Amniotic stem cell (primary cell): ENCODE results near the gene ZNF408.
"Not testable (repeated sequence)": the region's sequence is repeated elsewhere in the genome, so short reads cannot be mapped to it uniquely, and the experiment has no call there.

ENCODE experiments used
- DNase-seq: peaks from one replicate; lab custom pipeline; 2025; lab: John Stamatoyannopoulos, UW

Gene ZNF408

DNA sequence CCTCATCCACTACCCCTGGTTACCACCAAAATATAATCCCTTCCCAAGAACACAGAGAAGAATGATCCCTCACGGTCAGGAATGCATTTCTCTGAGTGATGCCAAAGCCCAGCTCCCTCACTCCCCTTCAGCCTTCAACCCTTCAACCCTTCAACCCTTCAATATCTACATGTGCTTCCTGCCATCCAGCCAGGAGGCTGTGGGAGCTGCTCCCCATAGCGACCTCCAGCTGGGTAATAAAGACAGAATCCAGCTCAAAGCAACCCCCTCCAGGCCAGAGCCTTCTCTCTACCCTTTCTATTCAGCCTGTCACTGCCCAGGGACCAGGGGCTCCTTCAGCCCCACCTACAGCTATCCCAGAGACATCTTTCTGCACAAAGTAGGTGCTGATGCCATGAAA lies 3.1 kb upstream of the ZNF408 start:
- no peak for DNase-seq

DNA sequence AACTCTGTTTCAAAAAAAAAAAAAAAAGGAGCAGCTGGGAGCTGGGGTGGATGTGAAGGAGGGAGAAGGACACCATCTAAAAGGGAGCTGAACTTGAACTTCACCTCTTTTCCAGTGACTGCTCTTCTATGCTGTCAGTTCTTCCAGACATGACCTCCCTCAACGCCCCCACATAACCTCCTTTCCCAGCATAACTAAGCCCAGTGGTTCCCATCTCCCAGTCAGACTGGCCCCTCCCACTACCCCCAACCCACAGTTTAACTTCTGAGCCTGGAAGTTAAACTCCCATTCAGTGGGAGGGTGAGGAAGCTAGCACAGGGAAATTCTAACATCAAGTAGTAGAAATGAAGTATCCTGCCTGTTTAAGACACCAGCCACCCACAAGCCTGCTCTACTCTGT lies 2.2 kb upstream of the ZNF408 start:
- no peak for DNase-seq

GRCh38 chr11:46701078-46701654 lies 335 bp downstream of the ZNF408 start:
- no peak for DNase-seq

DNA sequence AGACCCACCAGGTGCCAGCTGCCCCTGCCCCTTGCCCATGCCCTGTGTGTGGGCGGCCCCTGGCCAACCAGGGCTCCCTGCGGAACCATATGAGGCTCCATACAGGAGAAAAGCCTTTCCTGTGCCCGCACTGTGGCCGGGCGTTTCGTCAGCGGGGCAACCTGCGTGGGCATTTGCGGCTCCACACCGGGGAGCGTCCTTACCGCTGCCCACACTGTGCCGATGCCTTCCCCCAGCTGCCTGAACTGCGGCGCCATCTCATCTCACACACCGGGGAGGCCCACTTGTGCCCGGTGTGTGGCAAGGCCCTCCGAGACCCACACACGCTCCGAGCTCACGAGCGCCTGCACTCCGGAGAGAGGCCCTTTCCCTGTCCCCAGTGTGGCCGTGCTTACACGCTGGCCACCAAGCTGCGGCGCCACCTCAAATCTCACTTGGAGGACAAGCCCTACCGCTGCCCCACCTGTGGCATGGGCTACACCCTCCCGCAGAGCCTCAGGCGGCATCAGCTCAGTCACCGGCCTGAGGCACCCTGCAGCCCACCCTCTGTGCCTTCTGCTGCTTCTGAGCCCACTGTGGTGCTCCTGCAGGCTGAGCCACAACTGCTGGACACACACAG lies 4.3 kb downstream of the ZNF408 start:
- DNase-seq = no peak

- DNase-seq = no peak
These were observed 6.1 kb downstream of the ZNF408 start for GRCh38 chr11:46706886-46707285.

DNA sequence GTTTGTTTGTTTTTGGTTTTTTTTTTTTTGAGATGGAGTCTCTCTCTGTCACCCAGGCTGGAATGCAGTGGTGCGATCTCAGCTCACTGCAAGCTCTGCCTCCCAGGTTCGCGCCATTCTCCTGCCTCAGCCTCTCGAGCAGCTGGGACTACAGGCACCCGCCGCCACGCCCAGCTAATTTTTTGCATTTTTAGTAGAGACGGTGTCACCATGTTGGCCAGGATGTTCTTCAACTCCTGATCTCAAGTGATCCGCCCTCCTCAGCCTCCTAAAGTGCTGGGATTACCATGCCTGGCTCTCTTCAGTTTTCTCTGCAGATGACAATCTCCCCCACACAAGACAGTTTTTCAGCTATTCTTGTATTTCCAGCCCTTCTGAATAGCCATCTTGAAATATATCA lies 8.5 kb downstream of the ZNF408 start:
- DNase-seq = not testable (repeated sequence)

GRCh38 chr11:46710821-46711269 lies 10.0 kb downstream of the ZNF408 start:
- peak; percentile 70 for DNase-seq

DNA sequence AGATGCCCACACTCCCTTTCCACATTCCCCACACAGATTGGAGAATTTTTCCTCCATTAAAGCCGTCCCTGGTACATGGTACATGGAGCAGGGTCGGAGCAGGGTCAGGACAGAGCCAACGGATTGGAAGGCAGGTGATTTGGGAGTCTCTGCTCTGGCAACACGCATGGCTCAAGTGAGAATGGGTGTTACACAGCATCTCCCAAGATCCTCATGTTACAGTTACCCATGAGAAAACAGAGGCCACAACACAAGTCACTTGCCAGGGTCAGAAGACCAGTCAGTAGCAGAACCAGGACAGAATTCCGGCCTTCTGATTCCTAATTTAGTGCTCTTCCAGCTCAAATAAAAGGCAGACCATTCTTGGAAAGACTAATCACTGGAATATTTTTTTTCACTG lies 10.5 kb downstream of the ZNF408 start:
- no peak for DNase-seq

DNA sequence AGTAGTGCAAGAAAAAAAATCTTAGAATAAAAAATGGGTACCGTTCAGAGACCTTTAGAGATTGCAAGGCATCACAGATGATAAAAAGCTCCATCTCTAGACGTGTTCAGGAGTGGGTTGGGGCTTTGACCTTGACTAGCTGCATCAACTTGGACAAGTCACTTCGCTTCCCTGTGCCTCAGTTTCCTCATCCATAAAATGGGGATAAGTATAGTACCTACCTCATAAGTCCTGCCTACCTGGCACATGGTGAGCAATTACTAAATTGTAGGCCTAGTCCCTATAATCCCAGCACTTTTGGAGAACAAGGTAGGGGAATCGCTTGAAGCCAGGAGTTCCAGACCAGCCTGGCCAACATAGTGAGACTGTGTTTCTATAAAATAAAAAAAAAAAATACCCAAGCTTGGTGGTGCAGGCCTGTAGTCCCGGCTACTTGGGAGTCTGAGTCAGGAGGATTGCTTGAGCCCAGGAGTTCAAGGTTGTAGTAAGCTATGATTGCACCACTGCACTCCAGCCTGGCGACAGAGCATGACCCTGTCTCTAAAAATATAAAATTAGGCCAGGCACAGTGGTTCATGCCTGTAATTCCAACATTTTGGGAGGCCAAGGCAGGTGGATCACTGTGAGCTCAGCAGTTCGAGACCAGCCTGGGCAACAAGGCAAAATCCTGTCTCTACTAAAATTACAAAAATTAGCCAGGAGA lies 12.2 kb downstream of the ZNF408 start:
- no peak for DNase-seq

- not testable (repeated sequence) for DNase-seq
These were observed 17.0 kb downstream of the ZNF408 start for GRCh38 chr11:46717825-46718154.

DNA sequence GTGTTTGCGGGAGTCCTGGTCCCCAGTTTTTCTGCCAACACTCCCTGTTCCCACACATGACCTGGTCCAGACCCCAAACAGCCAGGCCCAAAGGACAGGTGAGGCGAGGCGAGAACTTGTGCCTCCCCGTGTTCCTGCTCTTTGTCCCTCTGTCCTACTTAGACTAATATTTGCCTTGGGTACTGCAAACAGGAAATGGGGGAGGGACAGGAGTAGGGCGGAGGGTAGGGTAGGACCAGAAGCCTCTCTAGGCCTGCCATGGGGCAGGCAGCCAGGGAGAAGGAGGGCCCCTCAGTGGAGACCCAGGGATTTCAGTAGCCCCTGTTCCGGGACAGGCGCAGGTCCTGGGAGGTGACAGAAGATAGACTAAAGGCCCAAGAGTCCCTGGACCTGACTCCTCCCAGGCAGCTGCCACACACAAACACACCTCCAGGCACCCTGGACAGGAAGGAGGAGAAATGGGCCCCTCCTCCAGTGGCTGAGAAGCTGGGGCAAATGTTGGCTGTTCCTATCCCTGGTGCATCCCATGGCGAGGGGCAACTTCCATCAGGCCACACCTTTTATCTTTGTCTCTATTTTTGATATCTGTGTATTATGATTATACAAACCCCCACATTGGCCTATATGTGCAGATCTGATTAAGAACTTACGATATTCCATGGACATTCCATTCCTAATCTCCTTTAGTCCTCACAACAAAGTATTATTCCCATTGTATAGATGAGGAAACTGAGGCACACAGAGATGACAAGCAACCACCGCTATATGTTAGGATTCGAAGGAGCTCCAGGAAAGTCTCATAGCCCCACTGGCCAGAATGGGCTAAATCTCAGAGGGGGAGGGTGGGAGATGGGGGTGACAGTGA lies 17.6 kb downstream of the ZNF408 start:
- DNase-seq = no peak

DNA sequence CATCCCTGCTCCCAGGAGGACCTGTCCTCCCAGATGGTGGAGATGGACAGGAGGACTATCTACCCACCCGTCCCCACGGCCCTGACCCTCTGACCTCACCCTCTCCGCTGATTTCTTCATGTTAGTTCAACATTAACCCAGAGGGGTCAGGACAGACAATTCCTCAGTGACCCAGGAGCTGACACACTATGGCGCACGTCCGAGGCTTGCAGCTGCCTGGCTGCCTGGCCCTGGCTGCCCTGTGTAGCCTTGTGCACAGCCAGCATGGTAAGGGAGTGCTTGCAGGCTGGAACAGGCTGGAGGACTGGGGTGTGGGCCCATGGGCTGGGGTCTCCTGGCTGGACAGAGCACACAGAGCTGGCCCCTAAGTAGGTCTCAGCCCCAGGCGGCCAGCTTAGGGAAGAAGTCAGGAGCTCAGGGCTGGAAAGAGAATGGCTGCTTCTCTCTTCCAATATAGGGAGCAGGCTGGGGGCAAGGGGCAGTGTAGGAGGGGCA lies 18.3 kb downstream of the ZNF408 start, which contains the start of gene F2:
Gene F2 (plus strand): TSS at position 166 of the 495 bp plus-strand sequence. CDS start 23 bp downstream, at position 189.
- no peak for DNase-seq

DNA sequence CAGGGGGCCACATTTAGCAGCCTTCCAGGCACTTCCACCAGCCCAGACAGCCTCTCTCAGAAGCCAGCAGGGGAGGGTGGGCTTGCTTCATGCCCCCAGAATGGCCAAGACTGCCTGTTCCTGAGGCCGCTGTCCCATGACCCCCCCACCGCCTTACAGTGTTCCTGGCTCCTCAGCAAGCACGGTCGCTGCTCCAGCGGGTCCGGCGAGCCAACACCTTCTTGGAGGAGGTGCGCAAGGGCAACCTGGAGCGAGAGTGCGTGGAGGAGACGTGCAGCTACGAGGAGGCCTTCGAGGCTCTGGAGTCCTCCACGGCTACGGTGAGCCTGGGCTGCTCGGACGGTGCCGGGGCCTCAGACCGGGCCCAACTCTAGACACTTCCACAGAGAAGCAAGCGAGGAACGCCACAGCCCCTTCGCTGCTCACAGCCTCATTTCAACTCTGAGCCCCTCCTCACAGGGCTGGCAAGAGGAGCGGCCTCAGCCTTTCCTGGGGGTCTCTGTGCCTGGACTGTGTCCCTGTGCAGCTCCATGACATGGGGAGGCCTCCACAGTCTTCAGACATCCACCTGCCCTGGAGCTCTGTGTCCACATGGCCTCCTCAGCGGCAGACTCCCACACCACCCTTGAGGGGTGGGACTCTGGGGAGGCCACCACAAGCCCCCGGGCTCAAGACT lies 18.9 kb downstream of the ZNF408 start:
- DNase-seq = no peak

GRCh38 chr11:46721286-46721685 lies 20.5 kb downstream of the ZNF408 start:
- DNase-seq = no peak

GRCh38 chr11:46722566-46723358 lies 21.9 kb downstream of the ZNF408 start:
- no peak for DNase-seq

GRCh38 chr11:46723359-46723680 lies 22.5 kb downstream of the ZNF408 start:
- no peak for DNase-seq

GRCh38 chr11:46724088-46724487 lies 23.3 kb downstream of the ZNF408 start:
- no peak for DNase-seq

DNA sequence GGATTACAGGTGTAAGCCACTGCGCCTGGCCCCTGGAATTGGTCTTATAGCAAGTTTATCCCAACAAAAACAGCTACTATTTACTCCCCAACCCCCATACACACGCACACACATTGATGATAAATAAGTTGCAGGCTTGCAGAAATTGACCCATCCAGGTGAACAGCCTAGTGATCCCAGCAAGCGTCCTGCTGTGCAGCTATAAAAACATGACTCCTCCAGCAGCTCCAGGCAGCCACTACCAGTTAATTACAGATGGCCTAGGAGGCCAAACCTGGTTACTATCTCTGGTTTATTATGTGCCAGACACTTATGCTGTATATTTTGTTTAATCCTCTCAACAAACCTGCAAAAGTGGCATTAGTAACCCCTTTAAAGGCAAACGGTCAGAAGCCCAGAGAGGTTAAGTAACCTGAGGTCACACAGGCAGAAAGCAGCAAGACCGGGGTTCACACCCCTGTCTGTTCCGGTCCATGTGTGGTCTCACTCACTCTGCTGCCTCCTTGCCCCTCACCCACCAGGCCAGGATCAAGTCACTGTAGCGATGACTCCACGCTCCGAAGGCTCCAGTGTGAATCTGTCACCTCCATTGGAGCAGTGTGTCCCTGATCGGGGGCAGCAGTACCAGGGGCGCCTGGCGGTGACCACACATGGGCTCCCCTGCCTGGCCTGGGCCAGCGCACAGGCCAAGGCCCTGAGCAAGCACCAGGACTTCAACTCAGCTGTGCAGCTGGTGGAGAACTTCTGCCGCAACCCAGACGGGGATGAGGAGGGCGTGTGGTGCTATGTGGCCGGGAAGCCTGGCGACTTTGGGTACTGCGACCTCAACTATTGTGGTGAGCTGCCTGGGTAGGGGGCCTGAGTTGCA lies 24.7 kb downstream of the ZNF408 start:
- no peak for DNase-seq

DNA sequence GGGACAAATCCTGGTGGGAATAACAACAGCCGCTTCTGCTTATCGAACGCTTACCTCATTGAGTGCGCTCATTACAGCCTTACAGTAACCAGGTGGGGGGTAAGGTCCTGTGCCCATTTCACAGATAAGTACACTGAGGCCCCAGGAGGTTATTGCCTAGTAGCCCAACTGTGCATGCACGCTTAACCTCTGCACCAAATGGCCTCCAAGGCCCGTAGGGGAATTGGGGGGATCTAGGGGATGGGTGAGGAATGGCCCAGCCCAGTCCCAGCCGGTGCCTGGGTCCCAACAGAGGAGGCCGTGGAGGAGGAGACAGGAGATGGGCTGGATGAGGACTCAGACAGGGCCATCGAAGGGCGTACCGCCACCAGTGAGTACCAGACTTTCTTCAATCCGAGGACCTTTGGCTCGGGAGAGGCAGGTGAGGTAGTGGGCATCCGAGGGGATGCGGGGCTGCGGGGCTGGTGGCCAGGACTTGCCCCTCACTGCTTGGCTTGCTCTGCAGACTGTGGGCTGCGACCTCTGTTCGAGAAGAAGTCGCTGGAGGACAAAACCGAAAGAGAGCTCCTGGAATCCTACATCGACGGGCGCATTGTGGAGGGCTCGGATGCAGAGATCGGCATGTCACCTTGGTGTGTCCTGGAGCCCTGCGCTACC lies 25.5 kb downstream of the ZNF408 start:
- no peak for DNase-seq
